ENCODE results near the gene ADAMTSL3. TPM values are rescaled to one million over a fixed set of nuclear protein-coding genes. Genes with fewer than 3 reads are reported as not detected.

ADAMTSL3 gene
- total RNA-seq, 4 donors from 2014 or later: 4.9 to 8.8 (median 6.8) TPM

DNA sequence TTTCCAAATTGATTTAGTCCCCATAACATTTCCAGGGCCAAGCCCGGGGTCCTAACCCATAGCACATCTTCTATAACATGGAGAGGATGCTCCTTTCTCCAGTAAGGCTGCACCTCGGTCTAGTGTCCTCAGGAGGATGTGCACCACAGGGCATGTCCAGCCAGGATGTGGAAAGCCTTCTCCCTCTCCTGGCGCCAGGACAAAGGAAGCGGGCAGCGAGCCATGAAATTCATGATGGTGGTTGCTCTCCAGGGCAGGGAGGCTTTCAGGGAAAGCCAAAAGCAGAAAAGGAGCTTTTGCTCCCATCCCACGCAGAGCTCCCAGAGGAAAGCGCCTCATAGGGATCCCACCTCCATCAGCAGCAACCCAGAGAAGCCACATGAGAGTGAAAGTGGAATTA, 220.0 kb downstream of the ADAMTSL3 start:
- no peak overlapping the region for H3K4me3 ChIP-seq
- 80 to 83% methylated on average over 1 to 7 of the region's 7 CpGs for WGBS, 2 donors (ENCODE audit: low coverage in 1 of 2)
- H3K4me1 ChIP-seq: peaks cover 0 to 16% (median 6%) of the 10 kb centered on the region in 4 donors
- in situ Hi-C loops (cut with MboI; ENCODE audit: low pct_ligation_motif_present in 1 of 4, low pct_unique_long_range_greater_than_20kb in 1 of 4, low sequenced_read_pairs in 3 of 4) (no loop called here), intact Hi-C loops (cut with DNase I; ENCODE audit: low total_unique reads) (no loop called here)
- TF ChIP-seq POLR2AphosphoS5 (IDR thresholded peaks at IDR 0.05): no peak
- no peak for TF ChIP-seq EP300 (IDR thresholded peaks at IDR 0.05; ENCODE audit: low read depth)
- no peak for TF ChIP-seq POLR2A (IDR thresholded peaks at IDR 0.05)
- TF ChIP-seq, protein P1, sequence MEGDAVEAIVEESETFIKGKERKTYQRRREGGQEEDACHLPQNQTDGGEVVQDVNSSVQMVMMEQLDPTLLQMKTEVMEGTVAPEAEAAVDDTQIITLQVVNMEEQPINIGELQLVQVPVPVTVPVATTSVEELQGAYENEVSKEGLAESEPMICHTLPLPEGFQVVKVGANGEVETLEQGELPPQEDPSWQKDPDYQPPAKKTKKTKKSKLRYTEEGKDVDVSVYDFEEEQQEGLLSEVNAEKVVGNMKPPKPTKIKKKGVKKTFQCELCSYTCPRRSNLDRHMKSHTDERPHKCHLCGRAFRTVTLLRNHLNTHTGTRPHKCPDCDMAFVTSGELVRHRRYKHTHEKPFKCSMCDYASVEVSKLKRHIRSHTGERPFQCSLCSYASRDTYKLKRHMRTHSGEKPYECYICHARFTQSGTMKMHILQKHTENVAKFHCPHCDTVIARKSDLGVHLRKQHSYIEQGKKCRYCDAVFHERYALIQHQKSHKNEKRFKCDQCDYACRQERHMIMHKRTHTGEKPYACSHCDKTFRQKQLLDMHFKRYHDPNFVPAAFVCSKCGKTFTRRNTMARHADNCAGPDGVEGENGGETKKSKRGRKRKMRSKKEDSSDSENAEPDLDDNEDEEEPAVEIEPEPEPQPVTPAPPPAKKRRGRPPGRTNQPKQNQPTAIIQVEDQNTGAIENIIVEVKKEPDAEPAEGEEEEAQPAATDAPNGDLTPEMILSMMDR (IDR thresholded peaks at IDR 0.05): no peak
- DNase-seq: no peak
- H3K27ac ChIP-seq: no peak overlapping the region
- no peaks in the 10 kb centered on the region for H3K27me3 ChIP-seq
- no peaks in the 10 kb centered on the region for H3K36me3 ChIP-seq
- no peaks in the 10 kb centered on the region for H3K9me3 ChIP-seq

- H3K4me1 ChIP-seq: no peaks in the 10 kb centered on the region
- no peak overlapping the region for H3K27ac ChIP-seq
- H3K4me3 ChIP-seq: no peak overlapping the region
- in situ Hi-C loops (cut with MboI; ENCODE audit: low pct_ligation_motif_present in 1 of 4, low pct_unique_long_range_greater_than_20kb in 1 of 4, low sequenced_read_pairs in 3 of 4): no loop called here
- H3K36me3 ChIP-seq: no peaks in the 10 kb centered on the region
- no peaks in the 10 kb centered on the region for H3K27me3 ChIP-seq
- no peak for DNase-seq
- TF ChIP-seq, protein P1 (IDR thresholded peaks at IDR 0.05): no peak
- TF ChIP-seq EP300 (IDR thresholded peaks at IDR 0.05; ENCODE audit: low read depth) (no peak), POLR2A (IDR thresholded peaks at IDR 0.05) (no peak), POLR2AphosphoS5 (IDR thresholded peaks at IDR 0.05) (no peak)
- no peaks in the 10 kb centered on the region for H3K9me3 ChIP-seq
- intact Hi-C loops (cut with DNase I; ENCODE audit: low total_unique reads): no loop called here
- 77 to 83% methylated on average over 2 of the region's 2 CpGs for WGBS, 2 donors (ENCODE audit: low coverage in 1 of 2)
These were observed 226.6 kb downstream of the ADAMTSL3 start for GRCh38 chr15:83880529-83880928.

DNA sequence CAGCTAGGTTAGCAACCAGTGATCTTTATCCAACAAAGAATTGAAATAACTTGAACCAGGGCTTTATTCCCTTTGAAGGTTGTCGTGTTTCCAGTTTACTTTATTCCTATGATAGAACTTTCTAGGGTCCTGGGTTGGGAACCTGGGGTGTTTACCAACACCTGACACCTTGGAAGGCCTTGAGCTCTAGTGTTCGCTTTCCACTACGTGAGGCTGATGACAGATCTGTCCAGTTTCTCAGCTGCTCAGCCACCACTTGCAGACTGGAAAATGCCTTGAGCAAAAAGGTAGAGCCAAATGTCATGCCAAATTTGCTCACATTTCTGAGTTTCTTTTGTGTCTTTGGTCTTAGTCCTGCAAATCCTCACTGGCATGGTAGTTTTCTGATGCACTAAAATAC, 227.2 kb downstream of the ADAMTSL3 start:
- no peak overlapping the region for H3K27ac ChIP-seq
- in situ Hi-C loops (cut with MboI; ENCODE audit: low pct_ligation_motif_present in 1 of 4, low pct_unique_long_range_greater_than_20kb in 1 of 4, low sequenced_read_pairs in 3 of 4): no loop called here

GRCh38 chr15:83886321-83886720, 232.4 kb downstream of the ADAMTSL3 start:
- TF ChIP-seq POLR2A (IDR thresholded peaks at IDR 0.05): no peak
- no peak for TF ChIP-seq EP300 (IDR thresholded peaks at IDR 0.05; ENCODE audit: low read depth)
- TF ChIP-seq POLR2AphosphoS5 (IDR thresholded peaks at IDR 0.05): no peak
- TF ChIP-seq, protein P1 (IDR thresholded peaks at IDR 0.05): no peak
- H3K27me3 ChIP-seq: no peaks in the 10 kb centered on the region
- 60 to 75% methylated on average over 1 to 2 of the region's 2 CpGs for WGBS, 2 donors (ENCODE audit: low coverage in 1 of 2)
- no peak overlapping the region for H3K27ac ChIP-seq
- no peak for DNase-seq
- no peaks in the 10 kb centered on the region for H3K4me1 ChIP-seq
- intact Hi-C loops (cut with DNase I; ENCODE audit: low total_unique reads): no loop called here
- in situ Hi-C loops (cut with MboI; ENCODE audit: low pct_ligation_motif_present in 1 of 4, low pct_unique_long_range_greater_than_20kb in 1 of 4, low sequenced_read_pairs in 3 of 4): no loop called here
- H3K9me3 ChIP-seq: no peaks in the 10 kb centered on the region
- H3K4me3 ChIP-seq: no peak overlapping the region
- H3K36me3 ChIP-seq: no peaks in the 10 kb centered on the region

More for the DNA sequence above, 227.2 kb downstream of the ADAMTSL3 start:
- WGBS, 2 donors (ENCODE audit: low coverage in 1 of 2): 79 to 83% methylated on average over 2 to 3 of the region's 3 CpGs
- Histone ChIP-seq H3K9me3 (no peaks in the 10 kb centered on the region), H3K4me3 (no peak overlapping the region), H3K4me1 (no peaks in the 10 kb centered on the region), H3K27me3 (no peaks in the 10 kb centered on the region), H3K36me3 (no peaks in the 10 kb centered on the region)
- TF ChIP-seq POLR2AphosphoS5 (IDR thresholded peaks at IDR 0.05) (no peak), EP300 (IDR thresholded peaks at IDR 0.05; ENCODE audit: low read depth) (no peak), POLR2A (IDR thresholded peaks at IDR 0.05) (no peak)
- TF ChIP-seq, protein P1 (IDR thresholded peaks at IDR 0.05): no peak
- no peak for DNase-seq
- intact Hi-C loops (cut with DNase I; ENCODE audit: low total_unique reads): no loop called here

All from transverse colon (tissue), 4 donors.